NCI-H2107 treated with DMSO at 0.1 percent for 48 hours (cell line): ENCODE measurements around the gene MYOCD.

Source experiments
- DNase-seq: peaks from one replicate; lab custom pipeline; 2025; ENCODE audit not compliant: unreplicated experiment; lab: John Stamatoyannopoulos, UW

Gene MYOCD

DNA sequence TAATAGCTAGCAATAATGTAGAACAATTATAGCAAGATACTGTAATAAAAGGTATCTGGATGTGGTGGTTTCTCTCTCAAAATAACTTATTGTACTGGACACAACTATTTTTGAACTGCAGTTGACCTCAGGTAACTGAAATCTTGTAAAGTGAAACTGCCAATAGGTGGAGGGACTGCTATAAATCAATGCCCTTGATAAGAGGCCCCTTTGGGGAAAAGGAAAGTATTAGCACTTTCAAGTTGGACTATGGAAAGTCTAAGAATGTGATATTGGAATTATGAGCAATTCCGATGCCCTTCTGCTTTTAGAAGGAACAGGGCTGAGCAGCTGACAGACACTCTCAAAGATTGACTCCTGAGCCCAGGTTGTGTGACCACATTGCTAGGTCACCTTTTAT, 79.1 kb downstream of the MYOCD start:
- DNase-seq: no peak

DNA sequence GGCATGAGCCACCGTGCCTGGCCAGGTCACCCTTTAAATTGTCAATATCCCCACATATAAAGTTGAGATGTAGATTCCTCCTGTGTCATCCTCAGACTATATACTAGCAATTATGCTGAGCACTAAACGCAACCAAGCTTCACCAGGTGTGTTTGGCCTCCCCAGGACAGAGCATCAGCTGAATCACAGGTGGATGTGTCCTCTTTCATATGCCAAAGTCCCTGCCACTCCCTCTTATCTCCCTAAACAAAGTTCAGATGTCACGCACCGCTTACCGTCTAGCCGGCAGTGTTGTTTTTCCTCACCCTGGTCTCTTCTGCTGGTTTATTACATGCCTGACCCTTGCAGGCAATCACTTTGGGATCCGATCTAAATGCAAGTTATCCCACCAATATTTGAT, 79.8 kb downstream of the MYOCD start:
- no peak for DNase-seq

DNA sequence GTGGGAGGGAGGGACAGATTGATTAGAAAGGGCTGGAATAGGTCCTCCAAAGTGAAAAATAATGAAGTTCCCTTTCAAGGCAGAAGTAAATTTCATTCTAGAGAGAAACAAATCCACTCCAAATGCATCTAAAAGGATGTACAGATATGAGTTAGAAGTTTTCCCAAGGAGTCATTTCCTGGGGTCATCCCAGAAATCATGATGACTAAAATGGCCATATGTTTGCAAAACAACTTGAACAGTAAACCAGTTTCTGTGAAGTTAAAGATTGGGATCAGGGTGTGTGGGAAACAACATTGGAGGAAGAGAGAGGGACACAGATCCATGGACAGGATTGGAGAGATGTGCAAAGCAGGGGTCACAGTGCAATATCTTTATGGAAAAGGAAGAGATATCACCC, 91.1 kb downstream of the MYOCD start:
- no peak for DNase-seq

DNA sequence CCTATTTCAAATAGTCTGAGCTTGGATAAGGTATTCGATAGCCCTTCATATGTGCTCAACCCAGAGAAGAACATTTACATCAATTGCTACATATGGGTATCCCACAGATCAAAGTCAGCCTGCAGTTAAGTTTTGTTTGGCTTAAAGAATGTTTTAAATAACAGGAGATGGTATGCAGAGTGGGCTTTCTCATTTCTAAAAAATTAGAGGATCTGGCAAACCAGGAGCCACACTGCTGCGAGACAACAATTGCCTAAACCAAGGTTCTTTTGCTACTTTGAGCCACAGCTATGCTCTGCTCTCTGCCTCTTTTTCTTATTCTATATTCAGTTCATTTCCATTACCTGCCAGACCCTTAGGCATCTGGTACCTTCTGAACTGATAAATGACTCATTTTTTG, 93.4 kb downstream of the MYOCD start:
- DNase-seq: no peak

DNA sequence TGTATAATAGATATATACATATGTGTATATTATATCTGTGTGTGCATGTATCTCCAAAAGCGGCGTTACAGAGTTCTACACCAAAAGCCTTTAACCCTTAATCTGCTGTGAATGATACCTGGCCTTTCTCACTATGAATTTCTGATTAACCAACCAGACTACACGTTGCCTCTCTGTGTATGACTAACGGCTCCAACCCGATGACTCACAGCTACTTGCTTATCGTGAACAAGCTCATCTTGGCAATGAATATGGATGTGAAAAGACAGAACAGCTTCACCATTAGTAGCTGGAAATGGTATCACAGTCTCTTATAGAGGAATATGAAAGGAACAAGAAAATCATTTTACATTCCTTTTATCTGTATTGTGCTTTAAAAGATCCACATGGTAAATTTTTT, 99.9 kb downstream of the MYOCD start:
- DNase-seq: no peak

DNA sequence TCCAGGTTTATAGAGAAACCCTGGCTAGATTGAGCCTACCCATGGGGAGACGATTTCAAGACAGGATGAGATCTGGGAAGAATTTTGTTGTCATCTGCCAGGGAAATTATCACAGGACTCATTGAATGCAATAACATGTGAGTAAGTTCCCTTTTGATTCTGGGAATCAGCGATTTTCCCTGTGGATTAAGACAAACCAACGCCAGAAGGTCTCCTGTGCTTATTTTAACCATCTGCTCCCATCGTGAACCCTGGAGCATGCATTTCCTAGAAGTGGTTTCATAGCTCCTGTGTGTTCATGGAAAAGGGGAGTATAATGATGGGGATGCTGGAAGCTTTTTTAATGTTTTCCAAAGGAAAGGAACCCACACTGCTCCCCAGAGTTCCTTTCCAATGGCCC, 102.6 kb downstream of the MYOCD start:
- DNase-seq: no peak

DNA sequence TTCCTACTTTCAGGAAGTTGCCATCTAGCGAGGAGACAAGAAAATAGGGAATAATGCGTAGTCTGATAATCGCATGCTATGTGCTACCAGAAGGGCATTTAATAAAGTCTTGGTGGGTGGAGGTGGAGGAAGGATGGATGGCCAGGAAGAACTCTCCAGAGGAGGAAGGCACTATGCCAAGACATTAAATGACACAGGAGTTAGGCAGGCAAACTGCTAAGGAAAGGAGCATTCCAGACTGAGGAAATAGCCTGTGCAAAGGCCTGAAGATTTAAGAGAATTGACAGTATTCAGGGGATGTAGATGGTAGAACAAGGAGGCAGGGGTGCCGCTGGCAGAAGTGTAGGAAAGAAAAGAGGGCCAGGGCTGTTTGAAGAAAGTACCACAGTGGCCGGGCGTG, 104.3 kb downstream of the MYOCD start:
- no peak for DNase-seq

DNA sequence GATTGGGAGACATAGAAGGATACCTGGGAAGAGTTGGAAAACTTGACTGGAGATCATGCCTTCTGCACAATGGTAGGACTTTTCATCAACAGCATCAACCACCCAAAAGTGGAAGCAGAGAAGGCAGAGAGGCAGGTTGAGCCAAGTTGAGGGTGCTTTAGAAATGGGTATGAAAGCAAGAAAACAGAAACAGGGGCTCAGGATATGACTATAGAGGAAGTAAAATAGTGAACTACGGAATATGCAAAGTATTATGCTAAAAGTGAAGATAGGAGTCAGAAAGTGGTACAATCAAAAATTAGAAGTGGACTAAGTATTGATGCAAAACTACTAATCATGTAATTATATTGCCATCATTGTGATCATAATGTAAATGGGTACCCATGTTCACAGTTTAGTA, 107.5 kb downstream of the MYOCD start:
- no peak for DNase-seq

DNA sequence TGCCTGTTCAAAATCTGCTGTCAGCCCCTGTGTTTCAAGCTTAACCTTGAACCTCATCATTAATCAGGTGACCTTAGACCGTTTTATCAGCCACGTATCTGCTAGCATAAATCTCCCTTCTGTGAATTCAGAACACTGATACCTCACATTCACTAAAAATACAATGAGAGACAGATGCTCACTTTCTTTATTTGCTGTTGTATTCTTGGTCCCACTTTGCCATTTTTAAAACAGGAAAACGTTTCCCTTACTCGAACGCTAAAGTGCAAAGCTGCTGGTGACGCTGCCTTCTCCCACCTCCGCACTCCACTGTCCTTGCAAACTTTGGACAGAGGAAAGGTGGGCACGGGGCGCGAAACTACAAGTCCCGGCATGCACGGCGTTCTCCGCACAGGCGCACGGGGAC, 123.4 kb downstream of the MYOCD start:
- no peak for DNase-seq

DNA sequence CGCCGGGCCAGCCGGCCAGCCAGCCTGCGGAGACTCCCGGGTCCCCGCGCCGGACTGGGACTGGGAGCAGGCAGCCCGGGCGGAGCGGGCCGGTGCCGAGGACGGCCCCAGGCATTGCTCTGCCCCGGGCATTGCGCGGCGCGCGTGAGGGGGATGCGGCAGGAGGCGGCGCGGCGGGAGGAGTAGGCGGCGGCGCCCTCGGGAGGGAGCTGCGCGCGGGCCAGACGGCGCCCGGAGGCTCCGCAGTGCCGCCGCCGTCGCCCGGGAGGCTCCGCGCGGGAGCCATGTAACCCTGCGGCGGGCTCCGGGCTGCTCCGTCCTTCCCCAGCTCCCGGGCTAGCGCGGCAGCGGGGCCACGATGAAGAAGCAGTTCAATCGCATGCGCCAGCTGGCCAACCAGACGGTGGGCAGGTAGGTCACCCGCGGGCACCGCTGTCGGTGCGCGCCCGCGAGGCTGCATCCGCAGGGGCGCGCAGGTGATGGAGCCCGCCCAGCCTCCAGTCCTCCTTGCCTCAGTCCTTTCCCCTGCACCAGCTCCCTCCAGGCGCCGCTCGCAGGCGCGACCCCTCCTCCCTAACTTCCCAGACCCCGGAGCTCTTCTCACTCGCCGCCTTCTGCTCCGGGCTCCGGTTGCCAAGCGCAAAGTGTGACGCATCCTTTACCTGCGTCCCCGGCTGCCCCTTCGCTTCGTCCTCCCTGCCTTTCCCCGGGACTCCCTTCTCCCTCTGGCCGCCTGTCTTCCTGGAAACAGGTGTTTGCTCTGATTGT, 124.0 kb downstream of the MYOCD start, which contains the start of gene ARHGAP44:
TSS of gene ARHGAP44 (plus strand) at position 18 of the 768 bp plus-strand sequence. CDS start at position 359, 341 bp downstream.
- no peak for DNase-seq

DNA sequence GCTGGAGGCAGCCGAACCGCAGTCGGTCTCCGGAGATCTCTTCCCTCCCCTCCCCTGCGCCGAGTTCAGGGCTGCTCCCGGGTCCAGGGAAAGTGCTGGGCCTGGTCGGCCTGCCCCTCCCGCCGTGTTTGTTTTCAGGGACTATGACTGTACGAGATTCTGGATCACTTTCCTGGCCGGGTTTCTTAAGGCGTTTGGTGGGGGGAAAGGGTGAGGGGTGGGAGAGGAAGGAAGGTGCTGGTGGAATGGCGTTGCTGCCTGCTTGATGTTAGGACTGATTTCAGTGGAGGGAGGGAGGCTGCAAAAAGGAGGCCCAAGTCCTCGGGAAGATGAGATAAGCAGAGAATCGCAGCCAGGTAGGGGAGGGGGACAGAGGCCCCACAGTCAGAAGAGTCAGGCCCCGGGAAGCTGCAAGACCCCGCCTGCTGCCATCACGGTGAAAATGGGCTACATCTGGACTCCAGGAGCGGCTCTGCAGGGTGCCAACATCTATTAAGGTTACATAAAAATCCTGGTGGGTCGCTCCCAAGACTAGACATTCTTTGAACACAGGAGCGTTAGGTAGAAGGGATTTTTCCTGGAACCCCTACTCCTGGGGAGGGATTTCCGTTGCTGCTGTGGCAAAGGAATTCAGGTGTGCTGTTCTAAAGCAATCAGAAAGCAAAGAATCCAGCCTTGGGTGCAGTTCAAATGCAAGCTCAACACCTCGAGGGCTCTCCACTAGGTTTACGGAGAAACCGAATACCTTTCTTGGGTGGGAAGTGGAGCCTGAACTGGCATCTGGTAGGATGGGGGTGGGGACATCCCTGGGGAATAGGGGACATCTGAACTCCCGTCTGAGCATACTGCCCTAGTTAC, 124.8 kb downstream of the MYOCD start:
- no peak for DNase-seq

DNA sequence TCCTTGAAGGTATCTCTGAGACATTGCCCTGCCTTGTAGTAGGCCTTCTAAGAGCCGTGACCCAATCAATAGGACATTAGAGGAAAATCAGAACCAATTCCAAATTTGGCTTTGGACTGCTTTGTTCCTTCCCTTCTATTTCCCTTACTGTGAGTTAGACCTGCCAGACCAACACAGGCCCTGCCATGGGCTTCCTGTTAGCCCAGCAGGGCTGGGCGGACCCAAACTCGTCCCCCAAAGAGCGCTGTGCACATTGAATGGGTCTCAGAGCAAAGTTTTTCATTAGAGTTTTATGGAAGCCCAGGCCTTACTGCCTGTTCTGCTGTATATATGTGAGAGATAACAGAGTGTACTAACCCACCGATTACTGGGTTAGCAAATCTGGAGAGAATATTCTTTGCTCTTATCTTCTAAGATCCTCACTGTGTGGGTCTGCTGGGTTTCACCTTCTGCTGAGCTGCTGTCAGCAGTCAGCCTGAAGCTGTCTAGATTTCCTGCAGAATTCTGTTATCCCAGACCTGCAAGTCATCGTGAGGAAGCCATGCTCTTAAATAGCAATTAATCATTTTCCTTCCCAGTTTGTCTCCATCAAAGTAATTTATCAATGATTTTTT, 129.3 kb downstream of the MYOCD start:
- DNase-seq: no peak

DNA sequence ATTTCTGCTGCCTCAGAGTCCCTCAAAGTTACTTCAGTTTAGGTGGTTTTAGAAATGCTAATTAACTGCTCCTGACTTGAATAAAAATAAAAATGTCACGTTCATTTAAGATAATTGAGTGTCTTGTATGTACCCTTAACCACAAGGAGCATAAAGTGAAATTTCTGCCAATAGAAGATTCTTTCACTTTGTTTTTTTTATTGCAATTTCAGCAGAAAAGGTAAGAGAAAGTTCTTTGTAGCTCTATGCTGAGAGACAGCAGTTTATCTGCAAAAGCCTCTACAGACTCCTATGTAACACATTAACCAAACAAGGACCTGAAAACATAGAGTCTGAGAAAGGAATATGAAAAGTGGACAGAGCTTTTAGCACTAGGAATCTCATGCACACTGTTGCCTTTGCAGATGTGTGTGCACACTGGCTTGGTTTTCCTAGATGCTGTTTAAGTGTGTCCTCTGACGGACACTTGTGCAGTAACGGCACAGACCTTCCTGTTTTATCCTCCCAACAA, 135.2 kb downstream of the MYOCD start:
- DNase-seq: no peak

DNA sequence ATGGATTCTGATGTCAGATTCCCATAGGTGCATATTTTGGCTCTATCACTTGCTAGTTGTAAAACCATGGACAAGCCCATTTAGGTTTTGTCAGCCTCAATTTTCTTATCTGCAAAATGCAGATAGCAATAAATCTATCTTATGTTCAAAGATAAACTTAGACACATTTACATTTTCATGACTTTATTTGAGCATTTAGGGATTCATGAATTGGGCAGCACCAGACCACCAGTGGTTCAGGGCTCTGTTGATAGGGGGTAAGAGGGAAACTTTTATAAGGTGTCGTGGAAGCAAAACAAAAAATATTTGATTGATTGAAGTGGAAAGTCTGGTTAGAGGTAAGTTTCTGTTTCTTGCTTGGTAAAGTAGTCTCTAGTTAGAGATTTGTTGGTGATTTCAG, 140.9 kb downstream of the MYOCD start:
- no peak for DNase-seq

DNA sequence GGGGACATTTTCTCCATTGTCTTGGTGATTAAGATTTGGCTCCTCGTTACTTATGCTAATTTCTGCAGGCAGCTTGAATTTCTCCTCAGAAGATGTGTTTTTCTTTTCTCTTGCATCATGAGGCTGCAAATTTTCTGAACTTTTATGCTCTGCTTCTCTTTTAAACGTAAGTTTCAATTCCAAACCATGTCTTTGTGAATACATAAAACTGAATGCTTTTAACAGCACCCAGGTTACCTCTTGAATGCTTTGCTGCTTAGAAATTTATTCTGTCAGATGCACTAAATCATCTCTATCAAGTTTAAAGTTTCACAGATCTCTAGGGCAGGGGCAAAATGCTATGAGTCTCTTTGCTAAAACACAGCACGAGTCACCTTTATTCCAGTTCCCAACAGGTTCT, 143.0 kb downstream of the MYOCD start:
- DNase-seq: no peak

DNA sequence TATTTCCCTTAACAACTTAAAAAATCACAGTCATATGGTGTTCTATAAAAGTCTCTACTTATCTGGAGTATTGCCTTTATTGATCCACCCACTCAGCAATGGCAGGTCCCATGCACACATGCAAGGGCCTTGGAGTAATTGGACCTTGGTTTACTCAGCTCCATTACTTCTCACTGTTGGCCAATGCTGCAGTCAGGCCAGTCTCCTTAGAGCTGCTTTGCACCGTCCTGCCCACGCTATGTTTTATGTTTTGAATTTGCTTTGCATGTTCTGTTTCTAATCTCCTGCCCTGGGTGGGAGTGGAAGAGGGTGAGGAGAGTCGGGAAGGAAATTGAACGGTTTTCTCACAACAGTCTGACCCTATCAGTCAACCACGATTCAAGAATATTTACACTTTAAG, 147.2 kb downstream of the MYOCD start:
- DNase-seq: no peak

DNA sequence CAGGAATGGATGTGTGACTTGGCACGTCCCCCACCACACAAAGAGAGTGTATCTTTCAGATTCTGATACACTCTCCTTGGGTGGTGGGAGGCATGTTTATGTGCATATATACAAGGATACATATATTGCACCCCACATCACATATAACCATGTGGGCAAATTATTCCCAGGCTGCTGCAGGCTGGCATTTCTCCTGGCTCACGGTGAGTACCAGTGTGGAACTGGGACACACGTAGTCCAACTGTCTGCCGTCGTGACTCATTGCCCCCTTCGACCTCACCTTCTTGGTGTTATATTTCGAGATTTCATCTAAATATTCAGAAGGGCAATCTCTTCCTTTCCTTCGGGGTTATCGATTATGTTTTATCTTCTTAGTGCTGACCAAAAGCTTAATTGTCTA, 148.0 kb downstream of the MYOCD start:
- no peak for DNase-seq

DNA sequence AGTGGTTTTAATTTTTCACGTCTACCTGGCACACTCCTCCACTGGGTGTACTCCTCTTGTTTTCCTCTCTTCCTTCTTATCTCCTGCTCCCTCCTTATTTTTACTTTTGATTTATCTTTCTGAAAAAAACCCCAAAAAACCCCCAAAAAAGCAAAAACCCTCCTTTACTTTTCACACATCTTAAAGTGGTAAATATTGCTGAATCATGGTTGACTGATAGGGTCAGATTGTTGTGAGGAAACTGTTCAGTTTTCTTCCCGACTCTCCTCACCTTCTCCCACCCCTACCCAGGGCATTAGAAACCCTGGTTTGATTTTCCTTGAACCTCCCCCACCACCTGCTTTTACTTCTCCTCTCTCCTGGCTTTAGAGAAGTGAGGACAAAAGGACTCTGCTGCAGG, 149.0 kb downstream of the MYOCD start:
- no peak for DNase-seq

DNA sequence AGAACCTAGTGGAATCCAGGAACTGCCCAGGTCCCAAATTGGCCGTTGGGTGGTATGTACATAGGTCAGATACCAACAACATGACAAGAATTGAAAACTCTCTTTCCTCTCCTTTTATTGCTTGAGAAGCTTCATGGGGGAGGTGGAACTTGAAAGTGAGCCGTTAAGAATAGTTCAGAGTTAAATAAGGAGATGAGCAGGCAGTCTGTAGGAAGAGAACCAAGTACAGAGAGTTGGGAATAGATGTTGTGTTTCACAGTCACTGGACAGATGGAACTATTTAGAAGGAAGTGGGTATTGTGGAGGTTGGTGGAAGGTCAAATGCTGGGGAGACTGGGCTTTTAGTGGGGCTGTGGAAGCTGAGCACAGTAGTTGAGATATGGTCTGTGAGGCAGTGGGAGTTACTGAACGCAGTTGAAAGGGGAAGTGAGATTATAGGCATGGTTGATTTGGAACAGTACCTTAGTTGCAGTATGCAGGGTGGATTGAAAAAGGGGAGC, 150.0 kb downstream of the MYOCD start:
- DNase-seq: no peak
